Stromal cell of bone marrow (primary cell): ENCODE data around the gene RPL10.

Experiments
- DNase-seq: peaks from one replicate; pipeline ENCODE4 v3.0.0-alpha.2; 2012; ENCODE audit warnings: low read depth

Gene RPL10

DNA sequence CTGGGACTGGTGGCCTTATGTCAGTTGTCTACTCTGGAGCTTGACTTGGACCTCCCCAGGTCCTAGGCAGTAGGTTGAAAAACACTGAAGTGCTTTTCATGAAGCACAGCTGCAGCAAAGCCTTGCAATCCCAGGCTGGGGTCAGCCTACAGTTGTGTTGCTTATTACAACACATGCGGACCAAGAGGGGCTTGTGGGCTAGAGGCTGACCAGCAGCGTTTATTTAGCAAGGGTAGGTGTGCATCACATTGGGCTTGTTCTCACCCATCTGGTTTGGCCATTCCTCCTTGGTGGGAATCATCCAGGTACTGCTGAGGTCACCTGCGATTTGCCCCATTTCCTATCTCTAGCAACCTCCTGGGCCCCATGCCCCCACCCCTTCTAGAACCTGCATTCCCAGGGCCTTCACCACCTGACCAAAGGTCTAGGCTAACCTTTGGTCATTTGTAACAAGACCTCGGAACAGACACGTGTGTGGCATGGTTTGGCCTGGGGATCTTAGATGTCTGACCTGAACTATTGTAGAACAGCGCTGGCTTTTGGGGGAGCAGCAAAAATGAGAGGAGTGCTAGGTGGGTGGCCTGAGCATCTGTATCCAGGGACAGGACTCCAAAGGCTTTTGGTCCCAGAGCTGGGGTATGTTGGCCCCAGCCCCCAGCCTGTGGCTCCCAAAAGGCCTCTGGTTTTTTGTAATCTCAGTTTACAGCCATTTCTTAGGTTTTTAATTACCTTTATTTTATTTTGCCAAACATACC is 3.0 kb downstream of the RPL10 start:
- DNase-seq = no peak

DNA sequence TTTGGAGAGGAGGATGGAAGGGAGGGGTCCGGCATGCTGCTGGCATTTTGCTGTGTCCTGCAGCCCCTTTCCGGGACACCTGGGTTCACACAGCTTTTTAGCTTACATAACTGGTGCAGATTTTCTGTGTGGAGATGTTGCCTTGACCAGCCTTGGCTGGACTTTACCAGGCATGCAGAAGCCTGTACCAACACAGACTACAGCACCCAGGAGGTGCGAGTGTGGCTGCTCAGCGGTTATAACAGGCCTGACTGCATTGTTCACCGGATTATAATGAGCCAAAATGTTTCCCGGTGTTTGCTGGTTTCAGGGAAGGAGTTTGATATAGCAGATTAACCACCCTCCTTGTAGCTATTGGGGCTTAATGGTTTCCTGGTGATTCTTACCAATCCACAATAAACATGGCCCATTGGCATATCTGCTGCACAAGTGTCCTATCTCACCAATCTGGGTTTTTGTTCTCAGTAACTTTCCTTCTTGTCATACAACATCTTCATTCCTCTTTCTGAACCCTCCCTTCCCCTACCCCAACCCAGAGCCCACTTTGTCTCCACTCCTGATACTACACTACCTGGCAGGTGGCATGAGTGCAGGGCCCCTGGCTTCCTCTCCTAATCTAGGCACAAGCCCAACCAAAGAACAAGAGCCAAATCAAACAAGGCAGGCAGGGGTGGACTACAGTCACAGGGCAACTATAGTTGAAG is 3.9 kb downstream of the RPL10 start:
- DNase-seq = no peak

DNA sequence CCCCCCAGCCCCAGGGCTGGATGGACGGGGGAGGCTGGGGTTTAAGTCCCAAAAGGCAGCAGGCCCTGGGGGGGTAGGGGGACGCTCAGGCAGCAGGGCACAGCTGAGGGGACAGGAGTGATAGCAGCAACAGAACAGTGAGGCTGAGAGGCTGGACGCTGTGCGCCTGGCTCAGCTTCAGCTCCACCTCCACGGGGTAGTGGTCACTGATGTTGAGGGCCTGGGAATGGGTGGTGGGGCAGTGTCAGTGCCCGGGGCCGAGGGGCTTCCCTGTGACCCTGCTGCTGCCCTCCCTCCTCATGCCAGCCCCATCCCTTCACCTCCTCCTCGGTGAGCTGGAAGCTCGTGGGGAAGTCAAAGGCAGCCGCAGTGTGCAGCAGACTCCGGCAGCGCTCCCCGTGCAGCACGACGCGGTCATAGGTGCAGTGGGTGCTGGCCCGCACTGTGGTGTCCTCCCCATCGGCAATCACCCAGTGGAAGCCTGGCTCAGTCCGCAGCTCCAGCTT is 4.5 kb downstream of the RPL10 start:
- DNase-seq = no peak

DNA sequence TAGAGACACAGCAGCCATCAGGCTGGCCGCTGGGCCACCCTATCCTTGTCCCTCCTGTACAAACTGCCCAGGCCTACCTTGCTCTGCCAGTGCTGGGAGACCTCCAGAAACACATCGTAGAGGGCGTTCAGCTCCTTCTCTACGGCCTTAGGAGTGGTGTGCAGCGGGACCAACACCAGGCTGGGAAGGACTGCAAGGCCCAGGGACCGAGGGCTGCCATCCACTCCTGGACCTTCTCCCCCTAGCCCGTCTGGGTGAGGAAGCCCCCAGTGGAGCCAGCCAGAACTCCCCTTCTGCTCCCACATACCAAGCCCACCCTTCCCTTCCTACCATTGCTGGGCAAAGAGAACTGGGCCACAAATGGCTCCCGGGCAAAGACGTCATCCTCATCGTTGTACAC is 5.0 kb downstream of the RPL10 start:
- no peak for DNase-seq

DNA sequence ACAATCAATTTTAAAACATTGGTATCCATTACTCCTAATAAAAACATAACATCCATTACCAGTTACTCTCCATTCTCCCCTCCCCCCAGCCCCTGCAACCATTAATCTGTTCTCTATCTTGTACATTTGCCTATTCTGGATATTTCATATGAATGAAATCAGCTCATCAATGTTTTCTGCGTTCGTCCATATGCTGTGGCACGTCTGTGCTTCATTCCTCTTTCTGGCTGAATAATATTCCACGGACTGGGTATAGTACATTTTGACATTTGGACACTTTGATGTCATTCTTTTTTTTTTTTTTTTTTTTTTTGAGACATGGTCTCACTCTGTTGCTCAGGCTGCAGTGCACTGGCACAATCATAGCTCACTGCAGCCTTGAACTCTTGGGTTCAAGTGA is 5.7 kb downstream of the RPL10 start:
- DNase-seq = no peak

DNA sequence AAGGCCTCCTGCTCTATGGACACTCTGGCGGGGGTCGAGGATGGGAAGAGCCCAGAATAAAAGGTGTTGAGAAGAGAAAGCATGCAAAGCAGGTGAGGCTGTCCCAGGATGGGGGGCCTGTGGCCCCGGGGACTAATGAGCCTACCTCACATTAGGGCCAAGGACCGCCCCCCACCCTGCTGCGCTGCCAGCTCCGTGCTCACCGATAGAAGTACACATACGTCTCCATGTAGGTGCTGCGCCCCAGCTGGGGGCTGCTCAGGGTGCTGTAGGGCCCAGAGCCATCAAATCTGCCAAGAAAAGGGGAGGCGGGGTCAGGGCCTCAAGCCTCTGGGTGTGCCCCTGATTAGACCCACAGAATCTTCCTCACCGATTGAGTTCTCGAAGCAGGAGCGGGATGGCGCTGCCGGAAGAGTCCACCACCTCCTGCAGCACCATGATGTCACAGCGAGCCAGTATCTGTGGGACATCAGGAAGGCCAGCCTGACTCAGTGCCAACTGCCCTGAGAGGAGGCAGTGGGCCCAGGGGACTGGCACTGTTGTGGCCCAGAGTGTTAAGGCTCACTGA is 6.5 kb downstream of the RPL10 start:
- DNase-seq = no peak

DNA sequence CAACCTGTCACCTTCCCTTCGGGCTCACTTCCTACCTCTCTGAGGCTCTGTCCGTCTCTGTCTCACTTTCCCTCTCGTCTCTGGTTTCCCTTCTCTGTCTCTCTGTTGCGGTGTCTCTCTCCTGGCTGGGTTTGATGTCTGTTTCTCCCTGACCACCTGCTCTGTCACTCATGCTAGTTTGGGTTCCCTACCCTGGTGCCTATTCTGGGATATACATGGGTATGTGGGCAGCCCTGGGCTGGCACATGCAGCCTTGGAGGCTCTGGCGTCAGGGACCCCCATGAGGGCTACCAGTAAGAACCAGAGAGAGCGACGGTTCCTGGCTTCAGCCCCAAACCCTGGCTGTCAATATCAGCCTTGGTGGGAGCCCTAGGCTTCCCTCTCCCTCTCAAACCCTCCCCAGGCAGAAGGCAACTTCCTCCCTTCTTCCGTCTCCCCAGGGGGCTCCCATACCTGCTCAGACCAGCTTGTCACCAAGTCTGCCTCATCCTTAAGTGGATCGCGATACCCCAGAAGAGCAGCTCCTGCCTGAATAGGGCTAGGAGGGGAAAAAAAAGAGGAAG is 10.6 kb downstream of the RPL10 start:
- DNase-seq = no peak

DNA sequence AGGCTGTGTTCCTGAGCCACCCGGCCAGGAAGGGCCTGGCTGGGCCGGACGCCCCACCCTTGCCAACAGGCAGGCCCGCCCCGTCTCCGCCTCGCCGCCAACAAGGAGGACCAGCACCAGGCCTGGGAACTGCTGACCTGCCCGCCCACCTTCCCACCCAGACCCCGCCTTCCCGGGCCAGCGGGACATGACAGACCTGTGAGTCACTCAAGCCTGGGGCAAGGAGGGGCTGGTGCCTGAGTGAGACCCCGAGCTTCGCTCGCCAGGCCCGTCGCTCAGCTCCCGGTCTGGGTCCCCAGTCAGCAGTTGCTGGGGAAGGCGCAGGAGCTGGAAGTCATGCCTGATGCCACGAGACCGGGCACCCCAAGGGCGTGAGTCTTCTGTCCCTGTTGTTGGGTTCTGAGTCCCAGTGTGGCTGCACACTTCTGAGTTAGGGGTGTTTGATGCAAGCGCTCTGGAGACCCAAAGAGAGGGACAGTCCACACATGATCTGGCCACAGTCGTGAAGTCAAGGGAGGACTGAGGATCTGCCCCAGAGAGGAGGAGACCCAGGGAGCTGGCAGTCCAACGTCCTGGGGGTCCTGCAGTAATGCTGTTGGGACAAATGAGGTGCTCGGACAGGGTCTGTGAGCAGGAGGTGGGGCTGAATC is 11.2 kb downstream of the RPL10 start, which contains the start of gene DNASE1L1:
Gene DNASE1L1, minus strand, starts transcription at position 33 of the 650 bp plus-strand sequence. CDS start 3,686 bp downstream, outside the sequence.
- DNase-seq = peak; percentile 54

DNA sequence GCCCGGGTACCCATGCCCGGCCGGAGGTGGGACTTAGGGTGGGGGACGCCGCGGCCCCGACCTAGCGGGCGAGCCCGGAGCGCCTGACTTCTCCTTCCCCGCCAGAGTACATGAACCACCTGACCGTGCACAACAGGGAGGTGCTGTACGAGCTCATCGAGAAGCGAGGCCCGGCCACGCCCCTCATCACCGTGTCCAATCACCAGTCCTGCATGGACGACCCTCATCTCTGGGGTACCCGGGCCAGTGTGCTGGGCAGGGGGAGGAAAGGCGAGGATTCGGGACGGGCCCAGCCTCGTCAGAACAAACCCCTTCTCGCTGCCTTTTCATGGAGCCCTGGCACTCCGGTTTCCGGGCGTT is 13.8 kb downstream of the RPL10 start:
- peak; percentile 33 for DNase-seq

DNA sequence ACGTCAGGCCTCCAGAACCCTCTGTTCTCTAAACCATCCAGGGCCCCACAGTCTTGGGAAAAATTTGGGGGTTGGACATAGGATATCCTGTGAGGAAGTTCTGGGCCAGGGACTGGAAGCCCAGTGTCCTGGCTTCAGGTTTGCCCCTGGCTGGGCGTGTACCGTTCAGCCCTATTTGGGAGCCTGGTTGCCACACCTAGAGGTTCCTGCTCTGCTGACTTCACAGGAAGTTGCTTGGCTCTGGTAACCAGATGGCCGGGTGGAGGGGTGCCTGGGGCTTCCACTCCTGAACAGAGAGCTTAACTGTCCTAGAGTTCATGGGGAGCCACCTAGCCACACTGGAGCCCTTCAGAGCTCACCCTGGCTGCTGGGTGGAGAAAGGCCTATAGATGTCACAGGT is 14.3 kb downstream of the RPL10 start:
- DNase-seq = no peak

DNA sequence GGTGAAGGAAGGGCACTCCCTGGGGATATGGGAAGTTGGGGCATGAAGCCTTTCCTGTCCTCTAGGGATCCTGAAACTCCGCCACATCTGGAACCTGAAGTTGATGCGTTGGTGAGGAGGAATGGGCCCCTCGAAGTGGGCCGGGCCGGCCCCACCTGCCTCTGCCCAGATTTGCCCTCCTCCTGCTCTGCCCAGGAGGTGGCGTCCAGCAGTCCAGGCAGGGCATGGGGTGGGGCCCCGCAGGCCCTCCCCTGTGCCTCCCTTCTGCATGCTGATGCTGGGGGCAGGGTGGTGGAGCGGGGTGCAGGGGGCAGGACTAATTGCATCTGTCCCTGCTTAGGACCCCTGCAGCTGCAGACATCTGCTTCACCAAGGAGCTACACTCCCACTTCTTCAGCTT is 15.0 kb downstream of the RPL10 start:
- DNase-seq = no peak

DNA sequence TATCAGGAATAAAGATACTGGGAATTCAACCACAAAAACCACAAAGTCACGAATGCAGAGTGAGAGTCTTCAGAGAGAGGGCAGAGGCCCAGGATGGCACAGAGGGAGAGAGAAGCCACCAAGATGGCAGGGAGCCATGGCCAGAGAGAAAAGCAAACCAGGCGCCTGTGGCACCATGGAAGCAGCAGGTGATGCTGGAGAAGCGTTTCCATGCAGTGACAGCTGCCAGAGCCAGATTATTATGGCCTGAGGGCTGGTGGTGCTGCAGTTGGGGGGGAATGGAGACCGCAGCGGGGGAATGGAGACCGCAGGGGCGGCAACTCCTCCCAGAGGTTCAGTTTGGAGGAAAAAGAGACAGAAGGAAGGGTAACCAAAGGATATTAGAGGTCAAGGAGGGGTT is 19.0 kb downstream of the RPL10 start:
- DNase-seq = no peak

DNA sequence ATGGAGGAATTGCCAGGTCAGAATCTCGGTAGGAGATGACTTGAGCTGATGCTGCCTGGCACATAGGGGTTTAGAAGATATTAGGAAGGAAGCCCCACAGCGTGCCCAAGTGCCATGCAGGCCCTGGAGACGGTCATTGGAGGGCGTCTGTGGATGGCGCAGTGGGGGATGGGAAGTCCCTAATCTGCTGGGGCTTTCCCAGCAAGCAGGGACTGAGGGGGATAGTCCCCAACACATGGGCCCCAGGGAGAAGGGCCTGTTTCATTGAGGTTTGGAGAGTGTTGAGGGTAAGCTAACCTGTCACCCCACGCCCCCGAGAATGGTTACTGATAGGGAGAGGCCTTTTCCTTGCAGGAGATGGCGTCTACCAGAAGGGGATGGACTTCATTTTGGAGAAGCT is 21.0 kb downstream of the RPL10 start:
- no peak for DNase-seq

DNA sequence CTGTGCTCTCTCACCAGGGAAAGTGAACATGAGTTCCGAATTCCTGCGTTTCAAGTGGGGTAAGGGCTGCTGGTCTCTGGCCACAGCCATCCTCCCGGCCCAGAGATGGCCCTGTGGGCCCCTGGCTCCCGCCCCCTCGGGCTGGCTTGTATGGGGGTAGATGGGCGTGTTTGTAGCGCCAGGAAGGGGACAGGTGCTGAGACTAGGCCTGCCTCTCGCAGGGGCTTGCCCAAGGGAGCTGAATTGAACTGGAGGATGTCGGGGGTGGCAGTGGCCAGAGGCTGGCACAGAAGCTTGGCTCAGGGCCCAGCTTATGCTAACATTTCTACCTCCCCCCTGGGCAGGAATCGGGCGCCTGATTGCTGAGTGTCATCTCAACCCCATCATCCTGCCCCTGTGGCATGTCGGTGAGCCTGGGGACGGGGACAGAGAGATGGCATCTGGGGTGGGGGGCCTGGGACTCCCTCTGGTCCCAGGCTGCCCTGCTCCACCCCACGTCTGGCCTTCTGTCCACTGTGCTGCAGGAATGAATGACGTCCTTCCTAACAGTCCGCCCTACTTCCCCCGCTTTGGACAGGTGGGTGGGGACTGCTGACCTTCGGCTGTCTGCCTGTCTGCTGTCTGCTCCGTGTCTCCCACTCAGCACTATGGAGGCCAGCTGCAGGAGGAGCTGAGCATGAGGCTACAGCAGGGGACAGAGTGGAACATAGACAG is 21.7 kb downstream of the RPL10 start:
- DNase-seq = no peak

DNA sequence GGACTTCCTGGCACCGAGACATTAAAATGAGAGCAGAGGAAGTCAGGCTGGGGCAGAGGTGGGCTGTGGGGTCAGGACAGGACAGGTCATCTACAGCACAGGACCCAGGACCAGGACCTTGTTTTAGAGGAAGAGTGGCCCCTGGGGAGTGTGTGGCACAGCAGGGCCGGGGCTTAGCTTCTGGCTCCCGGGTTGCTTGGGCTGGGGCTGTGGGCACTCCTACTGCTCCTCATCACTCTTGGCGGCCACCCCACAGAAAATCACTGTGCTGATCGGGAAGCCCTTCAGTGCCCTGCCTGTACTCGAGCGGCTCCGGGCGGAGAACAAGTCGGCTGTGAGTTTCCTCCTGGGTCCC is 22.2 kb downstream of the RPL10 start:
- DNase-seq = no peak

DNA sequence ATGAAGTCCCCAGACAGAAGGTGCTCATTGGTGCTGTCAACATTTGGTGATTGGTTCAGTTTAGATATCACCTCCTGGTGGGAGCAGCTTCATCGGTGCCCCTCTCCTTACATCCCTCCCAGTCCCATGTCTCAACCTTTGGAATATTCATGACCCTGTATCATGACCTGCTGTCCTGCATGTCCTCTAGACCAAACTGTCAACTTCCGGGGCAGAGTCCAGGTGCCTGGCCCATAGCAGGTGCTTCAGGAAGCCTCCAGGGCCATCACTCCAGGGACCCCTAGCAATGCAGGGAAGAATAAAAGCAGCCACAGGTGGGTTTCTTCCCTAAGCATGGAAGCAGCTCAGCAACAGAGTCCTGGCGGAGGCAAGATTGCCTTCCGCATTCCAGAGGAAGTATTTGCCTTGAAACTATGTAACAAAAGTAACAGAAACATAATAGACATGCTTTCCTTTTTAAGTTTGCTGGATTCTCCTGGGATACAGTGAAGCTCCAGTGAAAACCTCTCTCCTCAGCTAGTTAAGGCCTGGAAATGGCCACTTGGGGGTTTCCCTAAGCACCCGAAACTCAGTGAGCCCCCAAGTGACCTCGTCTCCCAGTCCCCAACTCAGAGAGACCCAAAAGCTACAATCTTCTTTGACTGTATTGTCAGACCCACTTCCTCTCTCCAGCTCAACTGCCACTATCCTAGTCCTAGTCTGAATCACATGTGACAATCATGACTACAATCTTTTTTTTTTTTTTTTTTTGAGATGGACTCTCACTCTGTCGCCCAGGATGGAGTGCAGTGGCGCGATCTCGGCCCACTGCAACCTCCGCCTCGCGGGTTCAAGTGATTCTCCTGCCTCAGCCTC is 29.0 kb downstream of the RPL10 start:
- DNase-seq = no peak

DNA sequence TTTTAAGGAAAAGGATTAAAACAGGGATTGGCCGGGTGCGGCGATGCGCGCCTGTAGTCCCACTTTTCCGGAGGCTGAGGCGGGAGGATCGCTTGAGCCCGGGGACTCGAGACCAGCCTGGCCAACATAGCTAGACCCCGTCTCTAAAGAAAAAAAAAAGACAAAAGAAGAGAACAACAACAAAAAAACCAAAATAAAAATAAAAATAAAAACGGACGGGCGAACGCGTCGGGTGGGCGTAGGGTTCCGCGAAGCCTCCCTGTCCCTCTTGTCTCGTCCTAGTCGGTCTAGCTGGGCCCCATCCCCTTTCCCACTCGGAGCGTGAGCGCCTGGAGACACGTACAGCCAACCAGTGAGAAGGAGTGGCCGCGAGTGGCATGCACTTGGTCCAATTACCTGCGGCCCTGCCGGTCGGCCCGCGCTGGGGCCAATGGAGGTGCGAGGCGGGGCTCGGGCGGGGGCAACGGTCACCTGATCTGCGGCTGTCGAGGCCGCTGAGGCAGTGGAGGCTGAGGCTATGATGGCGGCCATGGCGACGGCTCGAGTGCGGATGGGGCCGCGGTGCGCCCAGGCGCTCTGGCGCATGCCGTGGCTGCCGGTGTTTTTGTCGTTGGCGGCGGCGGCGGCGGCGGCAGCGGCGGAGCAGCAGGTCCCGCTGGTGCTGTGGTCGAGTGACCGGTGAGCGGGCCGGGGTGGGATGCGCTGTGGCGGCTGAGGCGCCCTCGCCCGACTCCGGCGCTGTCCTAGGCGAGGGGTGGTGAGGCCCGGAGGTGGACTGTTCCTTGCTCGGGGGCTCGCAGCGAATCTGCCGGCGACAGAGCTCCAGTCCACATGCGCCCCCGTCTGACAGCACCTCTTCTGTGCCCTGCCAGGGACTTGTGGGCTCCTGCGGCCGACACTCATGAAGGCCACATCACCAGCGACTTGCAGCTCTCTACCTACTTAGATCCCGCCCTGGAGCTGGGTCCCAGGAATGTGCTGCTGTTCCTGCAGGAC is 30.3 kb downstream of the RPL10 start, which contains the start of gene ATP6AP1:
Gene ATP6AP1, plus strand, starts transcription at position 502 of the 996 bp plus-strand sequence. Its CDS starts 16 bp downstream, at position 518.
- peak; percentile 85 for DNase-seq

DNA sequence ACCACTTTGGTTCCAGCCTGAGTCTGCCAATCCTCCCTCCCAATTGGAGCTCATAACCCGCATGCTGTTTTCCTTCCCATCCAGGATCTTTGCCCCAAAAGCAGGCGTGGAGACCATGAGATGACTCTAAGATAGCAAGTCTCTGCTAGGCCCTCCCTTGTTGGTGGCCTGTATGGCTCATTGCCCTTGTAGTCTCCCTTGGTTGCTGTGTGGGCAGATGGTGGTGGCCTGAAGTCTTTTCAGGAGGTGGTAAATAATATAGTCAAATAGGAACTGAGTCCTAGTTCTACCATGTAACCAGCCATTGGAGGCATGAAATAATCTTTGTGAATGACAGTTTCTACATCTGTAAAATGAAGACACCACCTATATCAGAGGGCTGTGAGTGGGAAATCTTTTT is 31.5 kb downstream of the RPL10 start:
- no peak for DNase-seq

DNA sequence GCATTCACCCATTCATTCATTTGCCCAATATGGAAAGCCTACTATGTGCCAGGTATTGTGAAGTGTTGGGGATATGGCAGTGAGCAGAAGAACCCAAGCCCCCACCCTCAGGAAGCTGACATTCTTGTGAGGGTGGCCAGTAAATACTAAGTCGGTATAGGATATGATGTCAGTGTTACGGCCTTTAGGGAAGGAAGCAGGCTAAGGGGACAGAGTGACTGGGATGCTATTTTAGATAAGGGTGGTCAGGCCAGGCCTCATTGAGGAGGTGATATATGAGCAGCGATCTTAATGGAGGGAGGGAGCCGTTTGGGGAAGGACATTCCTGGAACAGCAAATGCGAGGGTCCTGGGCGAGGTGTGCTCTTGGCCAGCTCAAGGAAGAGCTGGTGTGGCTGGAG is 32.3 kb downstream of the RPL10 start:
- DNase-seq = no peak
